ENCODE measurements around the gene MNAT1.
"Not testable (repeated sequence)": the region's sequence is repeated elsewhere in the genome, so short reads cannot be mapped to it uniquely, and the experiment has no call there.

MNAT1 gene

GRCh38 chr14:60734465-60735242 lies at the start of gene MNAT1:
TSS of gene MNAT1 (plus strand) at chr14:60734761. CDS start at chr14:60734863, 102 bp downstream.
- DNase-seq (ENCODE audit: low read depth, low spot score), result no peak

- no peak for DNase-seq (ENCODE audit: low read depth, low spot score)
These were observed 47.7 kb upstream of the MNAT1 start for GRCh38 chr14:60686865-60687264.

- DNase-seq (ENCODE audit: low read depth, low spot score), result no peak
These were observed 43.0 kb upstream of the MNAT1 start for GRCh38 chr14:60691383-60692113.

GRCh38 chr14:60695327-60695726 lies 39.2 kb upstream of the MNAT1 start:
- no peak for DNase-seq (ENCODE audit: low read depth, low spot score)

- DNase-seq (ENCODE audit: low read depth, low spot score), result no peak
These were observed 34.0 kb upstream of the MNAT1 start for GRCh38 chr14:60700598-60700997.

- no peak for DNase-seq (ENCODE audit: low read depth, low spot score)
These were observed 29.5 kb upstream of the MNAT1 start for GRCh38 chr14:60705100-60705499.

GRCh38 chr14:60707858-60708257 lies 26.7 kb upstream of the MNAT1 start:
- no peak for DNase-seq (ENCODE audit: low read depth, low spot score)

- DNase-seq (ENCODE audit: low read depth, low spot score), result no peak
These were observed 24.1 kb upstream of the MNAT1 start for GRCh38 chr14:60710494-60710893.

- no peak for DNase-seq (ENCODE audit: low read depth, low spot score)
These were observed 21.0 kb upstream of the MNAT1 start for GRCh38 chr14:60713513-60713912.

GRCh38 chr14:60720391-60720790 lies 14.2 kb upstream of the MNAT1 start:
- no peak for DNase-seq (ENCODE audit: low read depth, low spot score)

GRCh38 chr14:60720962-60721325 lies 13.6 kb upstream of the MNAT1 start:
- no peak for DNase-seq (ENCODE audit: low read depth, low spot score)

- no peak for DNase-seq (ENCODE audit: low read depth, low spot score)
These were observed 13.0 kb upstream of the MNAT1 start for GRCh38 chr14:60721326-60722106.

- DNase-seq (ENCODE audit: low read depth, low spot score), result no peak
These were observed 12.5 kb upstream of the MNAT1 start for GRCh38 chr14:60722107-60722356.

GRCh38 chr14:60722357-60723115 lies 12.0 kb upstream of the MNAT1 start:
- DNase-seq (ENCODE audit: low read depth, low spot score), result no peak

- no peak for DNase-seq (ENCODE audit: low read depth, low spot score)
These were observed 11.2 kb upstream of the MNAT1 start for GRCh38 chr14:60723116-60723906.

- DNase-seq (ENCODE audit: low read depth, low spot score), result no peak
These were observed 10.5 kb upstream of the MNAT1 start, which contains the start of gene SIX4 for GRCh38 chr14:60723907-60724618. TSS of gene SIX4 (minus strand) at chr14:60724351. CDS start at chr14:60724074, 277 bp downstream.

GRCh38 chr14:60731291-60731690 lies 3.3 kb upstream of the MNAT1 start:
- not testable (repeated sequence) for DNase-seq (ENCODE audit: low read depth, low spot score)

GRCh38 chr14:60732840-60733483 lies 1.6 kb upstream of the MNAT1 start:
- no peak for DNase-seq (ENCODE audit: low read depth, low spot score)

GRCh38 chr14:60735416-60735815 lies 855 bp downstream of the MNAT1 start:
- DNase-seq (ENCODE audit: low read depth, low spot score), result no peak

GRCh38 chr14:60736494-60736893 lies 1.9 kb downstream of the MNAT1 start:
- no peak for DNase-seq (ENCODE audit: low read depth, low spot score)
